Cardiac muscle cell (in vitro differentiated cells and primary cell): ENCODE results near the gene KDF1. TPM values are rescaled to one million over a fixed set of nuclear protein-coding genes. Genes with fewer than 3 reads are reported as not detected.

ENCODE experiments used
- DNase-seq, 2 donors: peaks; one replicate each; pipeline versions ENCODE4 v3.0.0 to v3.0.0-alpha.2; 2010 to 2017; ENCODE audit warnings: low read depth in 1 of 2, low spot score in 1 of 2
- H3K27ac ChIP-seq: fragments of 200-600 bp; sonication (generic); 2 replicates; pipeline ENCODE4 v1.5.1; 2016
- H3K27me3 ChIP-seq: fragments of 200-600 bp; sonication (generic); 2 replicates; pipeline ENCODE4 v1.6.0; 2016; ENCODE audit warnings: control low read depth
- H3K36me3 ChIP-seq: fragments of 200-600 bp; sonication (generic); 2 replicates; pipeline ENCODE4 v1.5.1; 2016; ENCODE audit warnings: control low read depth
- H3K4me1 ChIP-seq: fragments of 200-600 bp; sonication (generic); 2 replicates; pipeline ENCODE4 v1.8.1; 2017; ENCODE audit warnings: low read depth, mild to moderate bottlenecking, mixed run types
- H3K4me3 ChIP-seq: fragments of 200-600 bp; sonication (generic); 2 replicates; pipeline ENCODE4 v1.5.1; 2016; ENCODE audit warnings: mild to moderate bottlenecking
- H3K9me3 ChIP-seq: fragments of 200-600 bp; sonication (generic); 2 replicates; pipeline ENCODE4 v1.5.1; 2017; ENCODE audit warnings: low read depth, mild to moderate bottlenecking, control low read depth
- polyA plus RNA-seq: library from polyadenylated mRNA; unstranded; fragments of >200 nt; fragmentation: Nextera tagmentation; extraction: Ambion mirVana; gene quantifications from 2 replicates; pipeline ENCODE4 v1.2.1, GENCODE V29; 2016
- total RNA-seq: library from RNA; depleted of rRNA; stranded (reverse); fragments of >200 nt; gene quantifications from 2 replicates; pipeline ENCODE4 v1.2.3, GENCODE V29; 2016
- TF ChIP-seq, protein P1 (sequence below): IDR thresholded peaks from 2 replicates; pipeline ENCODE4 v1.5.1; 2012; ENCODE audit warnings: low read depth, mild to moderate bottlenecking, low read length

The KDF1 gene
- total and polyA plus RNA-seq, 2 experiments from 2014 or later, result 0.35 to 0.63 TPM

DNA sequence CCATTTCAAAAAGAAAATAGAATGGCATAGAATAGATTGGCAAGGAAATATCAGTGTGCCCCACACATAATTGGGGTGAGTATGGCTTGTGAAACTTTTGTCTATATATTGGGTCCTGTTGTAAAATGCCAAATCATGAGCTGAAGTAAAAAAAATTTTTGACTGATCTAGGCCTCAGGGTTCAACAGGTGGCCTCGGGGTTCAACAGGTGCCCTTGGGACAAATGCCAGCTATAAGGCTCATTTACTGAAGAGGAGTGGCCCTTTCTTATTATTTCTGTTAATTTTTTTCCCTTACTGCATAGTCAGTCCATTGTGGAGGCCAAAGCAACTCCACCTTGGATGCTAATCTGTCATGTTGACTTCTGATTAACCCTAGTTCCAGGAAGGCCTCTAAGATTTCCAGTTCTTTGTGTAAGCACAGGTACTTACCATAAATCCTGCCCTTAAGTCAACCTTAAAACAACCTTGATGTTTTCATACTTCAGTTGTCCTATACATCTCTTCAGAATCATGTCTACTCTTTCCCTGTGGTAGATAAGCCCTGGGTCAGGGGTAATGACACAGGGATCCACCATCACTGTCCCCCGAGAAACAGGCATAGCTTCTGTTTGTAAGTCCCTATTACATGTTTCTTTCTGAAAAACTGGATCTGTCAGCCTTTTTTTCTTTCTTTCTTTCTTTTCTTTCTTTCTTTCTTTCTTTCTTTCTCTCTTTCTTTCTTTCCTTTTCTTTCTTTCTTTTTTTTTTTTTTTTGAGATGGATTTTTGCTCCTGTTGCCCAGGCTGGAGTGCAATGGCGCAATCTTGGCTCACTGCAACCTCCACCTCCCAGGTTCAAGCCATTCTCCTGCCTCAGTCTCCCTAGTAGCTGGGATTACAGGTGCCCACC, 16.6 kb upstream of the KDF1 start:
- H3K4me3 ChIP-seq, result no peak overlapping the region
- no peak for DNase-seq
- H3K4me1 ChIP-seq, result peaks cover 3% of the 10 kb centered on the region
- no peaks in the 10 kb centered on the region for H3K9me3 ChIP-seq
- no peak overlapping the region for H3K27ac ChIP-seq
- no peaks in the 10 kb centered on the region for H3K27me3 ChIP-seq
- no peaks in the 10 kb centered on the region for H3K36me3 ChIP-seq
- TF ChIP-seq, protein P1, sequence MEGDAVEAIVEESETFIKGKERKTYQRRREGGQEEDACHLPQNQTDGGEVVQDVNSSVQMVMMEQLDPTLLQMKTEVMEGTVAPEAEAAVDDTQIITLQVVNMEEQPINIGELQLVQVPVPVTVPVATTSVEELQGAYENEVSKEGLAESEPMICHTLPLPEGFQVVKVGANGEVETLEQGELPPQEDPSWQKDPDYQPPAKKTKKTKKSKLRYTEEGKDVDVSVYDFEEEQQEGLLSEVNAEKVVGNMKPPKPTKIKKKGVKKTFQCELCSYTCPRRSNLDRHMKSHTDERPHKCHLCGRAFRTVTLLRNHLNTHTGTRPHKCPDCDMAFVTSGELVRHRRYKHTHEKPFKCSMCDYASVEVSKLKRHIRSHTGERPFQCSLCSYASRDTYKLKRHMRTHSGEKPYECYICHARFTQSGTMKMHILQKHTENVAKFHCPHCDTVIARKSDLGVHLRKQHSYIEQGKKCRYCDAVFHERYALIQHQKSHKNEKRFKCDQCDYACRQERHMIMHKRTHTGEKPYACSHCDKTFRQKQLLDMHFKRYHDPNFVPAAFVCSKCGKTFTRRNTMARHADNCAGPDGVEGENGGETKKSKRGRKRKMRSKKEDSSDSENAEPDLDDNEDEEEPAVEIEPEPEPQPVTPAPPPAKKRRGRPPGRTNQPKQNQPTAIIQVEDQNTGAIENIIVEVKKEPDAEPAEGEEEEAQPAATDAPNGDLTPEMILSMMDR, result no peak

- Histone ChIP-seq H3K4me3 (no peak overlapping the region), H3K27me3 (no peaks in the 10 kb centered on the region), H3K36me3 (no peaks in the 10 kb centered on the region), H3K27ac (no peak overlapping the region), H3K9me3 (no peaks in the 10 kb centered on the region), H3K4me1 (peaks cover 3% of the 10 kb centered on the region)
- TF ChIP-seq, protein P1, result no peak
- no peak for DNase-seq
These were observed 12.6 kb upstream of the KDF1 start for GRCh38 chr1:26972821-26973220.

GRCh38 chr1:26972390-26972789, 12.1 kb upstream of the KDF1 start:
- TF ChIP-seq, protein P1, result no peak
- Histone ChIP-seq H3K9me3 (no peaks in the 10 kb centered on the region), H3K36me3 (no peaks in the 10 kb centered on the region), H3K4me3 (no peak overlapping the region), H3K27me3 (no peaks in the 10 kb centered on the region), H3K4me1 (peaks cover 3% of the 10 kb centered on the region), H3K27ac (no peak overlapping the region)
- DNase-seq, result no peak

DNA sequence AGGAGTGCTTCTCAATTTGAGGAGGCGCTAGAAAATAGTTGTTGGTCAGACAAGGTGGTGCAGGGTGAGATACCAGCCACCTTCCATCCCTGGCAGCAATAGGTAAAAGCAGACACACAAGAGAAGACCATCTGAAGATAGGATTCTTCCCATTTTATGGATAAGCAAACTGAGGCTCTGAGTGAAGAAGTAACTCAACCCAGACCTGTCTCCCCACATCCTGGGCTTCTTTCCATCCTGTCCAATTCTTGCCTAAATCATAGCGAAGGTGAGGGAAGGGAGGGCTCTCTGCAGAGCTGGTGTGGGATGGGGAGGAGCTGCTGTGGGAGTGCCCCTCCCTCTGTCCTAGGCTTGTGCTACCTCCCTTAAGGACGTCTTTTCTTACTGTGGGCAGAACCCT, 11.3 kb upstream of the KDF1 start:
- Histone ChIP-seq H3K4me3 (no peak overlapping the region), H3K9me3 (no peaks in the 10 kb centered on the region), H3K36me3 (no peaks in the 10 kb centered on the region), H3K4me1 (peaks cover 3% of the 10 kb centered on the region), H3K27me3 (no peaks in the 10 kb centered on the region), H3K27ac (no peak overlapping the region)
- no peak for DNase-seq
- TF ChIP-seq, protein P1, result no peak

DNA sequence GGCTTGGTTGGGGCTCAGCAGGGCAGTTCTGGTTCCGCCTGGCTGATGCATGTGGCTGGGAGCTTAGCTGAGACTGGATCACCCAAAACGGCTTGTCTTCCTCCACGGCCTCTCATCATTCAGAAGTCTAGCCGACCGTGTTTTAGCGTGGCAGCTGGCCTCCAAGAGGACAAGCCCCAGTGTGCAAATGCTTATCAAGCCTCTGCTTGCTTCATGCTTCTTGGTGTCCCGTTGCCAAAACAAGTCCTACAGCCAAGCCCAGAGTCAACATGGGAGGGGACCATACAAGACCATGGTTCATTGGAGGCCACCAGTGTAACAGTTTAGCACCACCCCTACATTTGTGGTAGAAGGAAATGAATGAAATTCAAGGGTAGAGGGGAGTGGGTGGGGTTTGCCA, 10.5 kb upstream of the KDF1 start:
- Histone ChIP-seq H3K9me3 (no peaks in the 10 kb centered on the region), H3K27ac (no peak overlapping the region), H3K36me3 (no peaks in the 10 kb centered on the region), H3K27me3 (no peaks in the 10 kb centered on the region), H3K4me1 (peaks cover 3% of the 10 kb centered on the region), H3K4me3 (no peak overlapping the region)
- TF ChIP-seq, protein P1, result no peak
- peak in 1 of 2 donors; percentile 49 for DNase-seq
